Body of pancreas (tissue), 4 donors: Measurements from ENCODE around the gene ROR1. TPM values are rescaled to one million over a fixed set of nuclear protein-coding genes. Genes with fewer than 3 reads are reported as not detected.

Source experiments
- ATAC-seq: fragments of 150-250 bp; one replicate; pipeline ENCODE4 v1.9.1; 2016
- DNase-seq, 4 donors: peaks; one replicate each; pipeline ENCODE4 v3.0.0-alpha.2; 2019
- H3K27ac ChIP-seq, 4 donors: fragments of 200-600 bp; sonication (generic); 1 replicate in 3 of 4; 2 replicates in 1 of 4; pipeline versions ENCODE4 v1.5.1 to v1.6.1; 2016 to 2019; ENCODE audit warnings: mild to moderate bottlenecking in 1 of 4, mixed read lengths in 1 of 4, moderate library complexity in 1 of 4
- H3K27me3 ChIP-seq, 2 donors: fragments of 200-600 bp; sonication (generic); one replicate each; pipeline ENCODE4 v1.6.0; 2016; ENCODE audit warnings: mild to moderate bottlenecking in 1 of 2
- H3K36me3 ChIP-seq, 2 donors: fragments of 200-600 bp; sonication (generic); replicated peaks in 1 of 2; 2 replicates each; pipeline ENCODE4 v1.5.1; 2016; ENCODE audit warnings: low read depth in 2 of 2; ENCODE audit not compliant: insufficient read depth in 1 of 2
- H3K4me1 ChIP-seq: fragments of 200-600 bp; sonication (generic); one replicate; pipeline ENCODE4 v1.6.0; 2016
- H3K4me3 ChIP-seq, 2 donors: fragments of 200-600 bp; sonication (generic); 1 replicate in 1 of 2; 2 replicates in 1 of 2; pipeline ENCODE4 v1.5.1; 2016 to 2019
- H3K9me3 ChIP-seq, 3 donors: fragments of 200-600 bp; sonication (generic); 1 replicate in 2 of 3; 2 replicates in 1 of 3; pipeline ENCODE4 v1.5.1; 2016
- CTCF ChIP-seq, 7 experiments: fragments of 450-650 bp in 4 of 7; fragments of 200-600 bp in 3 of 7; sonication (generic) in 3 of 7; IDR thresholded peaks; one replicate each; pipeline ENCODE4 v1.5.1; 2016 to 2019; ENCODE audit warnings: antibody characterized with exemption in 7 of 7
- POLR2A ChIP-seq, 3 donors: fragments of 450-650 bp; IDR thresholded peaks; one replicate each; pipeline ENCODE4 v1.6.1; 2016; ENCODE audit warnings: antibody characterized with exemption in 3 of 3, mild to moderate bottlenecking in 2 of 3
- WGBS, 2 donors: methylation state at CpG; one replicate each; pipeline ENCODE4 v1.1.5; 2017; 5-methylcytosine and 5-hydroxymethylcytosine counted together
- intact Hi-C: fragments of 100-400 bp; cut with DNase I; formaldehyde crosslinking; loops from one replicate; pipeline ENCODE4 v1.15.1; 2023
- total RNA-seq, 2 donors: library from RNA; depleted of rRNA; stranded (reverse); fragments of >200 nt; gene quantifications; one replicate each; pipeline ENCODE4 v1.1.0, GENCODE V29; 2016

Gene ROR1
- total RNA-seq, 2 donors from 2014 or later = 26.7 to 56.0 TPM

GRCh38 chr1:64173336-64173940 lies 399.6 kb downstream of the ROR1 start:
- peaks cover 23% of the 10 kb centered on the region for H3K4me1 ChIP-seq
- WGBS, 2 donors = 45 to 51% methylated on average over 6 of the region's 6 CpGs
- H3K27ac ChIP-seq = peak overlapping the region; percentile 13 to 60 (median 48)
- H3K36me3 ChIP-seq = no peaks in the 10 kb centered on the region
- H3K9me3 ChIP-seq = no peaks in the 10 kb centered on the region
- intact Hi-C loops = no loop called here
- DNase-seq = peak; percentile 56 to 68 (median 64)
- TF ChIP-seq CTCF (IDR thresholded peaks at IDR 0.05) = no peak
- TF ChIP-seq POLR2A (IDR thresholded peaks at IDR 0.05) = no peak
- peak; percentile 82 for ATAC-seq
- H3K27me3 ChIP-seq = no peaks in the 10 kb centered on the region
- no peak overlapping the region for H3K4me3 ChIP-seq

GRCh38 chr1:64175639-64176038 lies 401.8 kb downstream of the ROR1 start:
- Histone ChIP-seq H3K27ac (no peak overlapping the region), H3K36me3 (no peaks in the 10 kb centered on the region), H3K27me3 (no peaks in the 10 kb centered on the region), H3K4me3 (no peak overlapping the region), H3K4me1 (peaks cover 23% of the 10 kb centered on the region), H3K9me3 (no peaks in the 10 kb centered on the region)
- no peak for ATAC-seq
- intact Hi-C loops = no loop called here
- DNase-seq = no peak
- TF ChIP-seq POLR2A (IDR thresholded peaks at IDR 0.05) = no peak
- TF ChIP-seq CTCF (IDR thresholded peaks at IDR 0.05) = no peak

- peaks cover 23% of the 10 kb centered on the region for H3K4me1 ChIP-seq
- intact Hi-C loops = no loop called here
- H3K36me3 ChIP-seq = no peaks in the 10 kb centered on the region
- 85 to 93% methylated on average over 3 of the region's 3 CpGs for WGBS, 2 donors
- H3K27me3 ChIP-seq = no peaks in the 10 kb centered on the region
- H3K4me3 ChIP-seq = no peak overlapping the region
- H3K27ac ChIP-seq = no peak overlapping the region
- DNase-seq = no peak
- TF ChIP-seq POLR2A (IDR thresholded peaks at IDR 0.05) = no peak
- no peak for TF ChIP-seq CTCF (IDR thresholded peaks at IDR 0.05)
- H3K9me3 ChIP-seq = no peaks in the 10 kb centered on the region
- no peak for ATAC-seq
These were observed 402.8 kb downstream of the ROR1 start for GRCh38 chr1:64176659-64177058.

- Histone ChIP-seq H3K4me3 (no peak overlapping the region), H3K36me3 (no peaks in the 10 kb centered on the region), H3K4me1 (peaks cover under 1% of the 10 kb centered on the region), H3K27ac (no peak overlapping the region), H3K27me3 (no peaks in the 10 kb centered on the region), H3K9me3 (no peaks in the 10 kb centered on the region)
- intact Hi-C loops = no loop called here
- no peak for ATAC-seq
- TF ChIP-seq POLR2A (IDR thresholded peaks at IDR 0.05) = no peak
- no peak for TF ChIP-seq CTCF (IDR thresholded peaks at IDR 0.05)
- 88 to 95% methylated on average over 4 of the region's 4 CpGs for WGBS, 2 donors
- no peak for DNase-seq
These were observed 405.8 kb downstream of the ROR1 start for GRCh38 chr1:64179588-64179987.

- ATAC-seq (no peak), DNase-seq (no peak)
- TF ChIP-seq POLR2A (IDR thresholded peaks at IDR 0.05) (no peak), CTCF (IDR thresholded peaks at IDR 0.05) (no peak)
- Histone ChIP-seq H3K27ac (no peak overlapping the region), H3K27me3 (no peaks in the 10 kb centered on the region), H3K4me3 (no peak overlapping the region), H3K9me3 (no peaks in the 10 kb centered on the region), H3K4me1 (peaks cover 16% of the 10 kb centered on the region), H3K36me3 (no peaks in the 10 kb centered on the region)
- intact Hi-C loops = no loop called here
- WGBS, 2 donors = 92 to 96% methylated on average over 2 of the region's 2 CpGs
These were observed 408.4 kb downstream of the ROR1 start for GRCh38 chr1:64182207-64182606.
